CD8-positive, alpha-beta memory T cell (primary cell): ENCODE measurements around the gene CSNK1A1L. TPM values are rescaled to one million over a fixed set of nuclear protein-coding genes. Genes with fewer than 3 reads are reported as not detected.
"Not testable (repeated sequence)": the region's sequence is repeated elsewhere in the genome, so short reads cannot be mapped to it uniquely, and the experiment has no call there.

Experiments used
- CTCF ChIA-PET: fragments of 350-600 bp; sonication (Branson Sonifier 250); formaldehyde crosslinking; loops from one replicate; lab custom pipeline; 2021; ENCODE audit warnings: antibody characterized with exemption; lab: Charles Lee
- POLR2A ChIA-PET: fragments of 350-600 bp; sonication (Branson Sonifier 250); formaldehyde crosslinking; loops from one replicate; lab custom pipeline; 2021; ENCODE audit warnings: antibody characterized with exemption; lab: Charles Lee
- DNase-seq, 5 donors: peaks; one replicate each; pipeline versions ENCODE4 v3.0.0 to v3.0.0-alpha.2; 2020 to 2022; ENCODE audit warnings: mixed read lengths in 1 of 5
- H3K27ac ChIP-seq: one replicate; pipeline ENCODE4 v1.7.0; 2013; ENCODE audit warnings: low read depth, mild to moderate bottlenecking, low read length, moderate library complexity
- H3K27me3 ChIP-seq: 2 replicates; pipeline ENCODE4 v1.7.0; 2013; ENCODE audit warnings: low read length, mild to moderate bottlenecking; ENCODE audit not compliant: insufficient read depth, poor library complexity, severe bottlenecking
- H3K36me3 ChIP-seq: 2 replicates; pipeline ENCODE4 v1.7.0; 2013; ENCODE audit warnings: mild to moderate bottlenecking, low read length, moderate library complexity; ENCODE audit not compliant: insufficient read depth
- H3K4me1 ChIP-seq: 2 replicates; pipeline ENCODE4 v1.7.0; 2013; ENCODE audit warnings: mild to moderate bottlenecking, low read length, moderate library complexity; ENCODE audit not compliant: insufficient read depth
- H3K4me3 ChIP-seq: 2 replicates; pipeline ENCODE4 v1.7.0; 2013; ENCODE audit warnings: mild to moderate bottlenecking, low read length
- H3K9me3 ChIP-seq: 2 replicates; pipeline ENCODE4 v1.7.0; 2013; ENCODE audit warnings: mild to moderate bottlenecking, low read length
- H3K27ac Mint-ChIP-seq, 8 donors: one replicate each; pipeline ENCODE4 v1.8.0; 2020 to 2021; ENCODE audit warnings: mixed read lengths in 8 of 8, mild to moderate bottlenecking in 6 of 8, inconsistent platforms in 3 of 8, moderate library complexity in 3 of 8
- H3K27me3 Mint-ChIP-seq, 2 donors: one replicate each; pipeline ENCODE4 v1.8.0; 2020 to 2021; ENCODE audit warnings: mixed read lengths in 2 of 2, mild to moderate bottlenecking in 1 of 2, moderate library complexity in 1 of 2
- H3K36me3 Mint-ChIP-seq, 3 donors: one replicate each; pipeline ENCODE4 v1.8.0; 2020 to 2021; ENCODE audit warnings: mixed read lengths in 3 of 3, inconsistent platforms in 1 of 3, mild to moderate bottlenecking in 1 of 3
- H3K4me1 Mint-ChIP-seq, 3 donors: one replicate each; pipeline ENCODE4 v1.8.0; 2020 to 2021; ENCODE audit warnings: mixed read lengths in 3 of 3, inconsistent platforms in 1 of 3, mild to moderate bottlenecking in 1 of 3
- H3K4me3 Mint-ChIP-seq, 7 donors: one replicate each; pipeline ENCODE4 v1.8.0; 2020 to 2021; ENCODE audit warnings: mixed read lengths in 7 of 7, mild to moderate bottlenecking in 6 of 7, moderate library complexity in 4 of 7, inconsistent platforms in 2 of 7
- H3K9me3 Mint-ChIP-seq, 5 donors: one replicate each; pipeline ENCODE4 v1.8.0; 2020 to 2022; ENCODE audit warnings: mixed read lengths in 5 of 5, mild to moderate bottlenecking in 3 of 5, moderate library complexity in 2 of 5, inconsistent platforms in 1 of 5
- polyA plus RNA-seq: library from polyadenylated mRNA; unstranded; fragments of 300-500 nt; fragmentation: Illumina TruSeq; gene quantifications from one replicate; pipeline ENCODE4 v1.2.3, GENCODE V29; 2021
- total RNA-seq, 2 experiments: library from RNA; stranded (reverse); gene quantifications; one replicate each; pipeline ENCODE4 v1.2.3, GENCODE V29; 2021

CSNK1A1L gene
- total and polyA plus RNA-seq, 3 experiments from 2014 or later = not detected

GRCh38 chr13:37069597-37070103 is 35.8 kb downstream of the CSNK1A1L start:
- Mint-ChIP-seq H3K36me3 (no peaks in the 10 kb centered on the region), H3K4me1 (no peaks in the 10 kb centered on the region), H3K9me3 (no peaks in the 10 kb centered on the region), H3K4me3 (no peak overlapping the region), H3K27me3 (peaks cover 8 to 20% of the 10 kb centered on the region in 2 donors), H3K27ac (no peak overlapping the region)
- no peaks in the 10 kb centered on the region for H3K4me1 ChIP-seq
- CTCF ChIA-PET = no interaction called here
- H3K27ac ChIP-seq = no peak overlapping the region
- H3K9me3 ChIP-seq = no peaks in the 10 kb centered on the region
- H3K4me3 ChIP-seq = no peak overlapping the region
- H3K36me3 ChIP-seq = no peaks in the 10 kb centered on the region
- no peak for DNase-seq
- H3K27me3 ChIP-seq = no peaks in the 10 kb centered on the region
- POLR2A ChIA-PET = no interaction called here

- H3K4me1 ChIP-seq = no peaks in the 10 kb centered on the region
- no peaks in the 10 kb centered on the region for H3K9me3 Mint-ChIP-seq
- H3K36me3 Mint-ChIP-seq = no peaks in the 10 kb centered on the region
- H3K27ac ChIP-seq = no peak overlapping the region
- peaks cover 7 to 20% of the 10 kb centered on the region in 2 donors for H3K27me3 Mint-ChIP-seq
- no peak overlapping the region for H3K27ac Mint-ChIP-seq
- no peak for DNase-seq
- no peaks in the 10 kb centered on the region for H3K27me3 ChIP-seq
- H3K4me1 Mint-ChIP-seq = no peaks in the 10 kb centered on the region
- ChIA-PET POLR2A (no interaction called here), CTCF (no interaction called here)
- no peaks in the 10 kb centered on the region for H3K36me3 ChIP-seq
- H3K4me3 Mint-ChIP-seq = no peak overlapping the region
- H3K9me3 ChIP-seq = no peaks in the 10 kb centered on the region
- no peak overlapping the region for H3K4me3 ChIP-seq
These were observed 36.5 kb downstream of the CSNK1A1L start for GRCh38 chr13:37068962-37069361.

GRCh38 chr13:37067874-37068273 is 37.6 kb downstream of the CSNK1A1L start:
- no peaks in the 10 kb centered on the region for H3K27me3 ChIP-seq
- Mint-ChIP-seq H3K36me3 (no peaks in the 10 kb centered on the region), H3K4me3 (no peak overlapping the region), H3K4me1 (no peaks in the 10 kb centered on the region), H3K27me3 (peaks cover 7 to 20% of the 10 kb centered on the region in 2 donors), H3K9me3 (no peaks in the 10 kb centered on the region), H3K27ac (no peak overlapping the region)
- ChIA-PET POLR2A (no interaction called here), CTCF (no interaction called here)
- no peak overlapping the region for H3K4me3 ChIP-seq
- H3K36me3 ChIP-seq = no peaks in the 10 kb centered on the region
- no peak overlapping the region for H3K27ac ChIP-seq
- DNase-seq = no peak
- H3K9me3 ChIP-seq = no peaks in the 10 kb centered on the region
- no peaks in the 10 kb centered on the region for H3K4me1 ChIP-seq

GRCh38 chr13:37065890-37066526 is 39.5 kb downstream of the CSNK1A1L start:
- no peaks in the 10 kb centered on the region for H3K36me3 ChIP-seq
- no peak overlapping the region for H3K4me3 ChIP-seq
- ChIA-PET CTCF (no interaction called here), POLR2A (no interaction called here)
- H3K9me3 ChIP-seq = no peaks in the 10 kb centered on the region
- H3K27me3 ChIP-seq = no peaks in the 10 kb centered on the region
- DNase-seq = no peak
- H3K4me1 ChIP-seq = no peaks in the 10 kb centered on the region
- Mint-ChIP-seq H3K27me3 (peaks cover 7 to 14% of the 10 kb centered on the region in 2 donors), H3K4me1 (no peaks in the 10 kb centered on the region), H3K4me3 (no peak overlapping the region), H3K27ac (no peak overlapping the region), H3K9me3 (no peaks in the 10 kb centered on the region), H3K36me3 (no peaks in the 10 kb centered on the region)
- H3K27ac ChIP-seq = no peak overlapping the region

- Mint-ChIP-seq H3K9me3 (peaks cover 0 to 2% (median 0%) of the 10 kb centered on the region in 5 donors), H3K4me1 (peaks cover 27 to 54% (median 33%) of the 10 kb centered on the region in 3 donors)
- peak overlapping the region; percentile 79 for H3K4me3 ChIP-seq
These were observed 45.6 kb downstream of the CSNK1A1L start for GRCh38 chr13:37059848-37060192.

GRCh38 chr13:37058910-37059847 is 46.3 kb downstream of the CSNK1A1L start, which contains the start of gene SUPT20H:
SUPT20H (minus strand) TSS chr13:37059688; CDS start chr13:37051490, 8,198 bp downstream.
- POLR2A ChIA-PET = interaction anchor here (0.5 to 2.0 kb wide), 3 partner anchors 59 to 1290 kb away, joined by 5 to 16 read pairs (median 7); partner anchors contain the start of genes ALG5, EXOSC8 and UFM1

More at GRCh38 chr13:37059848-37060192, 45.6 kb downstream of the CSNK1A1L start:
- ChIA-PET POLR2A (interaction anchor here (1.2 to 2.0 kb wide), 2 partner anchors 60 to 1289 kb away, joined by 5 to 16 read pairs; partner anchors contain the start of genes ALG5, EXOSC8 and UFM1), CTCF (interaction anchor here (1.0 kb wide), 1 partner anchor 60 kb away, joined by 3 read pairs; the partner anchor contains the start of gene EXOSC8)
- Histone ChIP-seq H3K27me3 (no peaks in the 10 kb centered on the region), H3K36me3 (no peaks in the 10 kb centered on the region), H3K9me3 (no peaks in the 10 kb centered on the region), H3K27ac (peak overlapping the region; percentile 96), H3K4me1 (peaks cover 29% of the 10 kb centered on the region)
- Mint-ChIP-seq H3K27ac (peak overlapping the region; percentile 98 to 99 (median 99)), H3K27me3 (no peaks in the 10 kb centered on the region), H3K36me3 (peaks cover 0 to 27% (median 0%) of the 10 kb centered on the region in 3 donors), H3K4me3 (peak overlapping the region; percentile 89 to 99 (median 97))
- DNase-seq = no peak

GRCh38 chr13:37056228-37056627 is 49.2 kb downstream of the CSNK1A1L start:
- peaks cover 5 to 50% (median 14%) of the 10 kb centered on the region in 3 donors for H3K36me3 Mint-ChIP-seq
- H3K27ac ChIP-seq, H3K4me3 ChIP-seq, POLR2A ChIA-PET, H3K36me3 ChIP-seq, H3K27me3 Mint-ChIP-seq, H3K27me3 ChIP-seq, DNase-seq, H3K27ac Mint-ChIP-seq, H3K9me3 Mint-ChIP-seq, H3K9me3 ChIP-seq: not testable (repeated sequence)
- CTCF ChIA-PET = interaction anchor here (2.0 kb wide), 1 partner anchor 55 kb away, joined by 4 read pairs; no protein-coding TSS in a partner anchor
- H3K4me1 Mint-ChIP-seq = peaks cover 54 to 87% (median 68%) of the 10 kb centered on the region in 3 donors
- H3K4me3 Mint-ChIP-seq = peak overlapping the region in 2 of 7 donors; percentile 9 to 68
- H3K4me1 ChIP-seq = peaks cover 29% of the 10 kb centered on the region

More at GRCh38 chr13:37058910-37059847, 46.3 kb downstream of the CSNK1A1L start, which contains the start of gene SUPT20H:
- Histone ChIP-seq H3K4me3 (peak within 1 kb of the TSS; percentile 79), H3K36me3 (no peaks in the 10 kb centered on the region), H3K27ac (peak within 1 kb of the TSS; percentile 96), H3K9me3 (no peaks in the 10 kb centered on the region), H3K4me1 (peaks cover 29% of the 10 kb centered on the region), H3K27me3 (no peaks in the 10 kb centered on the region)
- CTCF ChIA-PET = interaction anchor here (0.6 to 1.0 kb wide), 2 partner anchors 59 to 66 kb away, joined by 3 read pairs; partner anchors contain the start of gene EXOSC8
- Mint-ChIP-seq H3K36me3 (peaks cover 0 to 27% (median 0%) of the 10 kb centered on the region in 3 donors), H3K27me3 (no peaks in the 10 kb centered on the region), H3K4me3 (peak within 1 kb of the TSS; percentile 89 to 99 (median 97)), H3K9me3 (peaks cover 0 to 3% (median 0%) of the 10 kb centered on the region in 5 donors), H3K4me1 (peaks cover 29 to 61% (median 40%) of the 10 kb centered on the region in 3 donors), H3K27ac (peak within 1 kb of the TSS; percentile 98 to 99 (median 99))
- peak; percentile 89 to 95 (median 91) for DNase-seq
